Prostate gland (tissue), 2 donors: Measurements from ENCODE around the gene CRISPLD2.

ENCODE experiments used
- CTCF ChIP-seq, 4 experiments: fragments of 200-600 bp in 2 of 4; fragments of 450-650 bp in 2 of 4; sonication (generic) in 2 of 4; IDR thresholded peaks; 1 replicate in 3 of 4; 2 replicates in 1 of 4; pipeline ENCODE4 v1.5.1; 2016 to 2019; ENCODE audit warnings: antibody characterized with exemption in 4 of 4, mild to moderate bottlenecking in 2 of 4, moderate library complexity in 2 of 4
- POLR2A ChIP-seq: fragments of 450-650 bp; IDR thresholded peaks from one replicate; pipeline ENCODE4 v1.6.1; 2016; ENCODE audit warnings: antibody characterized with exemption, mild to moderate bottlenecking

- TF ChIP-seq CTCF (IDR thresholded peaks at IDR 0.05) (no peak), POLR2A (no peak)
These were observed 130.1 kb downstream of the CRISPLD2 start for GRCh38 chr16:84949772-84950436.
